OCI-LY1 (cell line): ENCODE data around the gene PTK7.

ENCODE experiments used
- H2AFZ ChIP-seq: fragments of 200-600 bp; sonication (generic), shearing (Covaris generic); 2 replicates; pipeline ENCODE4 v1.6.0; 2014; ENCODE audit warnings: antibody characterized with exemption, mild to moderate bottlenecking, low read length
- H3F3A ChIP-seq: fragments of 200-600 bp; sonication (generic), shearing (Covaris generic); 2 replicates; pipeline ENCODE4 v1.6.0; 2014; ENCODE audit warnings: mild to moderate bottlenecking, antibody characterized with exemption, low read length, moderate library complexity; ENCODE audit not compliant: insufficient read depth
- H3K27ac ChIP-seq: fragments of 200-600 bp; sonication (generic); 2 replicates; pipeline ENCODE4 v1.5.1; 2014; ENCODE audit warnings: low read length, mixed run types, mild to moderate bottlenecking, low read depth; ENCODE audit not compliant: poor library complexity, severe bottlenecking
- H3K27me3 ChIP-seq: fragments of 200-600 bp; sonication (generic); 2 replicates; pipeline ENCODE4 v1.6.0; 2014; ENCODE audit warnings: antibody characterized with exemption, mild to moderate bottlenecking, low read length, moderate library complexity; ENCODE audit not compliant: insufficient read depth
- H3K36me3 ChIP-seq: fragments of 200-600 bp; sonication (generic); 2 replicates; pipeline ENCODE4 v1.6.1; 2014; ENCODE audit warnings: mild to moderate bottlenecking, antibody characterized with exemption, low read length, moderate library complexity, mixed read lengths; ENCODE audit not compliant: insufficient read depth
- H3K4me1 ChIP-seq: fragments of 200-600 bp; sonication (generic); 2 replicates; pipeline ENCODE4 v1.5.1; 2014; ENCODE audit warnings: mild to moderate bottlenecking, low read length, moderate library complexity; ENCODE audit not compliant: insufficient read depth, severe bottlenecking
- H3K4me2 ChIP-seq: fragments of 200-600 bp; sonication (generic), shearing (Covaris generic); 2 replicates; pipeline ENCODE4 v1.6.1; 2014; ENCODE audit warnings: low read length
- H3K4me3 ChIP-seq: fragments of 200-600 bp; sonication (generic); 2 replicates; pipeline ENCODE4 v1.5.1; 2014; ENCODE audit warnings: low read length, low read depth, mild to moderate bottlenecking, mixed read lengths; ENCODE audit not compliant: poor library complexity, severe bottlenecking
- H3K79me2 ChIP-seq: fragments of 200-600 bp; shearing (Covaris generic); 2 replicates; pipeline ENCODE4 v1.6.1; 2016; ENCODE audit warnings: mixed run types, low read length, mixed read lengths; ENCODE audit not compliant: insufficient read depth
- H3K9ac ChIP-seq: fragments of 200-600 bp; sonication (generic), shearing (Covaris generic); 2 replicates; pipeline ENCODE4 v1.6.1; 2014; ENCODE audit warnings: mild to moderate bottlenecking, low read length, mixed read lengths
- H3K9me2 ChIP-seq: fragments of 200-600 bp; sonication (generic), shearing (Covaris generic); 2 replicates; pipeline ENCODE4 v1.6.1; 2014; ENCODE audit warnings: low read depth, mild to moderate bottlenecking, low read length, mixed read lengths
- H3K9me3 ChIP-seq: fragments of 200-600 bp; shearing (Covaris generic); 2 replicates; pipeline ENCODE4 v1.6.1; 2014; ENCODE audit warnings: low read length, mixed read lengths
- H4K20me1 ChIP-seq: fragments of 200-600 bp; sonication (generic), shearing (Covaris generic); 2 replicates; pipeline ENCODE4 v1.6.0; 2016; ENCODE audit warnings: mild to moderate bottlenecking, low read length; ENCODE audit not compliant: insufficient read depth
- EZH2 ChIP-seq: fragments of 200-600 bp; sonication (generic), shearing (Covaris generic); IDR thresholded peaks from 2 replicates; pipeline ENCODE4 v1.8.0; 2017; ENCODE audit warnings: borderline replicate concordance, mixed run types, mild to moderate bottlenecking, antibody characterized with exemption, low read length, moderate library complexity, mixed read lengths
- TF ChIP-seq, protein P1 (sequence below): fragments of 200-600 bp; sonication (generic), shearing (Covaris generic); IDR thresholded peaks from 2 replicates; pipeline ENCODE4 v1.5.1; 2017; ENCODE audit warnings: mild to moderate bottlenecking, antibody characterized with exemption, low read length, moderate library complexity, mixed read lengths

The PTK7 gene

DNA sequence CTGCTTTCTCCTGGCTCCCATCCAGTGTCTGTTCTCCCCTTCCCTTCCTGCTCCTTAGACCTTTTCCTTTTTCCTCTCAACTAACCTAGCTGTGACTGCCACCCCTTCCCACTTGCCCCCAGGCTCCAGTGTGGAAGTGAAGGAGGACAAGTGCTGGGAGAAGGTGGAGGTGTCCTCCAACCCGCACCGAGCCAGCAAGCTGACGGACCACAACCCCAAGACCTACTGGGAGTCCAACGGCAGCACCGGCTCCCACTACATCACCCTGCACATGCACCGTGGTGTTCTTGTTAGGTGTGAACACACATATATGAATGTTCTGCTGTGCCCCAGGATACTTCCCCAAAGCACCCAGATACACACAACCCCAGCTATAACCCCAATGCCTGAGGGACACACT lies 124.4 kb downstream of the PTK7 start:
- Histone ChIP-seq H3K9ac (no peak overlapping the region), H3K79me2 (no peaks in the 10 kb centered on the region), H3K27me3 (no peaks in the 10 kb centered on the region), H3K4me2 (no peak overlapping the region), H3K4me1 (no peaks in the 10 kb centered on the region), H3K4me3 (no peak overlapping the region), H4K20me1 (no peaks in the 10 kb centered on the region), H2AFZ (no peak overlapping the region), H3K27ac (no peak overlapping the region), H3K9me2 (no peaks in the 10 kb centered on the region), H3K9me3 (no peaks in the 10 kb centered on the region), H3F3A (no peaks in the 10 kb centered on the region), H3K36me3 (peaks cover 38% of the 10 kb centered on the region; the same call in 1 of the 2 replicates)
- no peak for TF ChIP-seq EZH2
- TF ChIP-seq, protein P1, sequence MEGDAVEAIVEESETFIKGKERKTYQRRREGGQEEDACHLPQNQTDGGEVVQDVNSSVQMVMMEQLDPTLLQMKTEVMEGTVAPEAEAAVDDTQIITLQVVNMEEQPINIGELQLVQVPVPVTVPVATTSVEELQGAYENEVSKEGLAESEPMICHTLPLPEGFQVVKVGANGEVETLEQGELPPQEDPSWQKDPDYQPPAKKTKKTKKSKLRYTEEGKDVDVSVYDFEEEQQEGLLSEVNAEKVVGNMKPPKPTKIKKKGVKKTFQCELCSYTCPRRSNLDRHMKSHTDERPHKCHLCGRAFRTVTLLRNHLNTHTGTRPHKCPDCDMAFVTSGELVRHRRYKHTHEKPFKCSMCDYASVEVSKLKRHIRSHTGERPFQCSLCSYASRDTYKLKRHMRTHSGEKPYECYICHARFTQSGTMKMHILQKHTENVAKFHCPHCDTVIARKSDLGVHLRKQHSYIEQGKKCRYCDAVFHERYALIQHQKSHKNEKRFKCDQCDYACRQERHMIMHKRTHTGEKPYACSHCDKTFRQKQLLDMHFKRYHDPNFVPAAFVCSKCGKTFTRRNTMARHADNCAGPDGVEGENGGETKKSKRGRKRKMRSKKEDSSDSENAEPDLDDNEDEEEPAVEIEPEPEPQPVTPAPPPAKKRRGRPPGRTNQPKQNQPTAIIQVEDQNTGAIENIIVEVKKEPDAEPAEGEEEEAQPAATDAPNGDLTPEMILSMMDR: no peak

DNA sequence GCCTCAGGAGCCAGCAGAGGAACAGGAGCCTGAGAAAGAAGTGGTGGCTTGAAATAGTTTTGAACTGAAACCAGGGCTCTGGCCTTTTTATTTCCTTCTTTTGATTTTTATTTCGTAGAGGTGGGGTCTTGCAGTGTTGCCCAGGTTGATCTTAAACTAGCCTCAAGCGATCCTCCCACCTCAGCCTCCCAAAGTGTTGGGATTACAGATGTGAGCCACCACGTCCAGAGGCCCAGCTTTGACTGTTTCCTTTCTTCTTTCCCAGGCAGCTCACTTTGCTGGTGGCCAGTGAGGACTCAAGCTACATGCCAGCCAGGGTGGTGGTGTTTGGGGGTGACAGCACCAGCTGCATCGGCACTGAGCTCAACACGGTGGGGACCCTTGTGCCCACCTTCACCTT lies 126.3 kb downstream of the PTK7 start:
- H3K4me1 ChIP-seq: no peaks in the 10 kb centered on the region
- H3F3A ChIP-seq: no peaks in the 10 kb centered on the region
- H3K27ac ChIP-seq: no peak overlapping the region
- H3K27me3 ChIP-seq: no peaks in the 10 kb centered on the region
- no peak overlapping the region for H3K4me2 ChIP-seq
- peaks cover 32% of the 10 kb centered on the region for H3K36me3 ChIP-seq
- TF ChIP-seq, protein P1: no peak
- TF ChIP-seq EZH2: no peak
- no peaks in the 10 kb centered on the region for H3K9me2 ChIP-seq
- no peaks in the 10 kb centered on the region for H4K20me1 ChIP-seq
- H2AFZ ChIP-seq: no peak overlapping the region
- H3K9ac ChIP-seq: no peak overlapping the region
- no peaks in the 10 kb centered on the region for H3K9me3 ChIP-seq
- no peak overlapping the region for H3K4me3 ChIP-seq
- H3K79me2 ChIP-seq: no peaks in the 10 kb centered on the region

DNA sequence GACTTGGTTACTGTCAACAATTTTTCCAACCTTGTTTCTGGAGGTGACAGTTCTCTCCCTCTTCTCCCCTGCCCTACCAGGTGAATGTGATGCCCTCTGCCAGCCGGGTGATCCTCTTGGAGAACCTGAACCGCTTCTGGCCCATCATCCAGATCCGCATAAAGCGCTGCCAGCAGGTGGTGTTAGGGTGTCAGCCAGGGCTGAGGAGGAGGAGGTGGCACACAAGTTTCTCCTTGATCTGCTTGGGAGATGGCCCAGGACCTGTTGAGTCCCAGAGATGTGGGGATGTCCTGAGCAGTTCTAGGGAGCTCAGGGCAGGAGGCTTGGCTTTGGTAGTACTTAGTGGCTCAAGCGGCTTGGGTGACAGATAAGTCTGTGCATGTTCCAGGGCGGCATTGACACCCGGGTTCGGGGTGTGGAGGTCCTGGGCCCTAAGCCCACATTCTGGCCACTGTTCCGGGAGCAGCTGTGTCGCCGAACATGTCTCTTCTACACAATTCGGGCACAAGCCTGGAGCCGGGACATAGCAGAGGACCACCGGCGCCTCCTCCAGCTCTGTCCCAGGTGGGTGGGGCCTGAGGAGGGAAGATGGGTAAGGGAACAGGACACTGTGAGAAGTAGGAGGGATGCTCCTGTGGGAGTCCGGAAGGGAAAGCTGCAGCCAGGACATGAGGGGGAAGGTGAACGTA lies 127.1 kb downstream of the PTK7 start:
- Histone ChIP-seq H3K9me3 (no peaks in the 10 kb centered on the region), H3F3A (no peaks in the 10 kb centered on the region), H4K20me1 (no peaks in the 10 kb centered on the region), H3K27me3 (no peaks in the 10 kb centered on the region), H3K9ac (no peak overlapping the region), H3K4me3 (no peak overlapping the region), H3K79me2 (no peaks in the 10 kb centered on the region), H3K9me2 (no peaks in the 10 kb centered on the region), H3K36me3 (peaks cover 28% of the 10 kb centered on the region), H3K27ac (no peak overlapping the region), H2AFZ (no peak overlapping the region), H3K4me1 (no peaks in the 10 kb centered on the region), H3K4me2 (no peak overlapping the region)
- TF ChIP-seq, protein P1: no peak
- TF ChIP-seq EZH2: no peak
